Esophagus squamous epithelium (tissue), 5 donors: ENCODE measurements around the gene CFAP77. TPM values are rescaled to one million over a fixed set of nuclear protein-coding genes. Genes with fewer than 3 reads are reported as not detected.

Source experiments
- DNase-seq: peaks from one replicate; lab custom pipeline; 2025; lab: John Stamatoyannopoulos, UW
- H3K27ac ChIP-seq, 4 donors: fragments of 200-600 bp; sonication (generic); one replicate each; pipeline ENCODE4 v1.5.1; 2016 to 2019; ENCODE audit warnings: mild to moderate bottlenecking in 1 of 4
- H3K27me3 ChIP-seq, 4 donors: fragments of 200-600 bp; sonication (generic); 1 replicate in 3 of 4; 2 replicates in 1 of 4; pipeline versions ENCODE4 v1.5.1 to v1.6.0; 2017 to 2021; ENCODE audit warnings: antibody characterized with exemption in 1 of 4
- H3K36me3 ChIP-seq, 3 donors: fragments of 200-600 bp; sonication (generic); one replicate each; pipeline ENCODE4 v1.5.1; 2016 to 2019
- H3K4me1 ChIP-seq, 3 donors: fragments of 200-600 bp; sonication (generic); one replicate each; pipeline ENCODE4 v1.5.1; 2017 to 2019
- H3K4me3 ChIP-seq, 4 donors: fragments of 200-600 bp; sonication (generic); 1 replicate in 3 of 4; 2 replicates in 1 of 4; pipeline ENCODE4 v1.5.1; 2016 to 2019; ENCODE audit warnings: mild to moderate bottlenecking in 2 of 4, moderate library complexity in 1 of 4
- H3K9me3 ChIP-seq, 3 donors: fragments of 200-600 bp; sonication (generic); one replicate each; pipeline ENCODE4 v1.5.1; 2016 to 2019
- CTCF ChIP-seq, 6 experiments: fragments of 450-650 bp in 4 of 6; fragments of 200-600 bp in 2 of 6; sonication (generic) in 2 of 6; IDR thresholded peaks; one replicate each; pipeline ENCODE4 v1.5.1; 2016 to 2019; ENCODE audit warnings: antibody characterized with exemption in 6 of 6, mild to moderate bottlenecking in 4 of 6, moderate library complexity in 4 of 6
- POLR2A ChIP-seq, 4 donors: fragments of 450-650 bp; IDR thresholded peaks; one replicate each; pipeline ENCODE4 v1.6.1; 2017; ENCODE audit warnings: antibody characterized with exemption in 4 of 4, mild to moderate bottlenecking in 4 of 4, moderate library complexity in 3 of 4
- WGBS, 2 donors: methylation state at CpG; one replicate each; pipeline ENCODE4 v1.1.5; 2018; 5-methylcytosine and 5-hydroxymethylcytosine counted together
- intact Hi-C: fragments of 100-400 bp; cut with DNase I; formaldehyde crosslinking; loops from one replicate; pipeline ENCODE4 v1.15.0; 2022
- total RNA-seq, 4 donors: library from RNA; depleted of rRNA; stranded (reverse); fragments of >200 nt; gene quantifications; one replicate each; pipeline ENCODE4 v1.1.0, GENCODE V29; 2016
- donor health status: DM: yes; HTN: yes; CAD: no.

CFAP77 gene
- total RNA-seq, 4 donors from 2014 or later: not detected

DNA sequence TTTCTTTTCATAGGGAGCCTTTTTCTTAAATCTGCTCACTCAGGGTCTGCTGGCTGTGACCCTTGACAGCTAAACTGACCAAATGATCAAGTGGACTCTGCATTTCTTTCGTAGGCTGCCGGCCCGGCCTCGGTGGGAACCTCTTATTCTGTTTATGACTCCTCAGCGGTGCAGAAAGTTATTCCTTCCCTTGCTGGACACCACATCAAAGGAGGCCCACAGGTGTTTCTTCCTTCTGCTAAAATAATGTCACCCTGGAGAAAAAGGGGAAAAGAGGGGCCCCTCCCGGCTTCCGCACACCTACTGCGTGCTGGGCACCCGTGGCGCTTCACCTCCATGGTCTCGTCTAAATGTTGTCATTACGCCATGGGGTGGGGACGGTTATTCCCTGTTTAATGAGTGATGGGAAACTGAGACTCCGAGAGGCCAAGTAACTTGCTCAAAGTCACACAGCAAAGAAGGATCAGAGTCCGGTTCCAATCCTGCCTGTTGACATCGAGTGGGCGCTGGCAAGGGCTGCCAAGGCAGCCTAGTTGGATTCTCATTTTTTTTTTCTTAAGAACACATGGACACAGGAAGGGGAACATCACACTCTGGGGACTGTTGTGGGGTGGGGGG is 72.3 kb downstream of the CFAP77 start:
- 60 to 71% methylated on average over 13 to 14 of the region's 17 CpGs for WGBS, 2 donors

DNA sequence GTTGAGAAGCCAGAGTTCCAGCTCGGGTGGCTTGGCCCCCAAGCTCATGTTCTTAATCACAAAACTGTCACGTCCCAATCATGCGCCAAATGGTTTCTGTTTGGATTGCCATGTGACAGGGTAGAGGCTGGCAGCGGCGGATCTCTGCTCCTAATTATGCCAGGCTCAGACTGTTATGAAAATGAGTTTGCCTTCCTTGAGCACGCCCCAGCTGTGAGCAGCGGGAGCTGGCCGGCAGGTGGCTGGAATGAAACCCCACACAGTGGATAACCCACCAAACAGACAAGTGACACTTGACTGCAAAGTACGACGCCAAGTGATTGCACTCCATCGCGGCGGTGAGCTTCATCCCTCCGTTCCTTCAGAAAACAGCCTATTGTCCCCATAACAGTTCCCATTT is 75.4 kb downstream of the CFAP77 start:
- Histone ChIP-seq H3K4me3 (no peak overlapping the region), H3K27ac (no peak overlapping the region), H3K27me3 (peaks cover 0 to 93% (median 6%) of the 10 kb centered on the region in 4 donors), H3K4me1 (no peaks in the 10 kb centered on the region), H3K9me3 (no peaks in the 10 kb centered on the region), H3K36me3 (no peaks in the 10 kb centered on the region)
- WGBS, 2 donors: 77% methylated on average over 11 of the region's 14 CpGs
- intact Hi-C loops: no loop called here
- no peak for TF ChIP-seq POLR2A (IDR thresholded peaks at IDR 0.05)
- TF ChIP-seq CTCF (IDR thresholded peaks at IDR 0.05): no peak
- DNase-seq: no peak

More for the DNA sequence above, 72.3 kb downstream of the CFAP77 start:
- intact Hi-C loops: no loop called here
- H3K4me1 ChIP-seq: no peaks in the 10 kb centered on the region
- H3K36me3 ChIP-seq: no peaks in the 10 kb centered on the region
- no peaks in the 10 kb centered on the region for H3K9me3 ChIP-seq
- no peak for DNase-seq
- H3K27me3 ChIP-seq: peaks cover 0 to 90% (median 3%) of the 10 kb centered on the region in 4 donors
- H3K4me3 ChIP-seq: no peak overlapping the region
- no peak for TF ChIP-seq CTCF (IDR thresholded peaks at IDR 0.05)
- no peak for TF ChIP-seq POLR2A (IDR thresholded peaks at IDR 0.05)
- H3K27ac ChIP-seq: no peak overlapping the region

GRCh38 chr9:132486706-132487350 is 76.8 kb downstream of the CFAP77 start:
- Histone ChIP-seq H3K4me1 (no peaks in the 10 kb centered on the region), H3K9me3 (no peaks in the 10 kb centered on the region), H3K4me3 (no peak overlapping the region), H3K36me3 (no peaks in the 10 kb centered on the region), H3K27me3 (peaks cover 0 to 94% (median 6%) of the 10 kb centered on the region in 4 donors), H3K27ac (no peak overlapping the region)
- 59% methylated on average over 16 to 19 of the region's 32 CpGs for WGBS, 2 donors
- no peak for DNase-seq
- TF ChIP-seq POLR2A (IDR thresholded peaks at IDR 0.05): no peak
- no peak for TF ChIP-seq CTCF (IDR thresholded peaks at IDR 0.05)
- intact Hi-C loops: no loop called here

GRCh38 chr9:132487351-132487791 is 77.4 kb downstream of the CFAP77 start:
- H3K4me3 ChIP-seq: no peak overlapping the region
- no peak overlapping the region for H3K27ac ChIP-seq
- TF ChIP-seq CTCF (IDR thresholded peaks at IDR 0.05) (no peak), POLR2A (IDR thresholded peaks at IDR 0.05) (no peak)
- no peaks in the 10 kb centered on the region for H3K9me3 ChIP-seq
- H3K36me3 ChIP-seq: no peaks in the 10 kb centered on the region
- no peaks in the 10 kb centered on the region for H3K4me1 ChIP-seq
- 64 to 70% methylated on average over 7 of the region's 7 CpGs for WGBS, 2 donors
- intact Hi-C loops: no loop called here
- DNase-seq: no peak
- H3K27me3 ChIP-seq: peaks cover 0 to 96% (median 6%) of the 10 kb centered on the region in 4 donors

GRCh38 chr9:132487980-132488535 is 78.0 kb downstream of the CFAP77 start:
- no peak for DNase-seq
- no peak overlapping the region for H3K4me3 ChIP-seq
- no peaks in the 10 kb centered on the region for H3K4me1 ChIP-seq
- no peaks in the 10 kb centered on the region for H3K36me3 ChIP-seq
- peaks cover 0 to 95% (median 6%) of the 10 kb centered on the region in 4 donors for H3K27me3 ChIP-seq
- WGBS, 2 donors: 25 to 35% methylated on average over 7 of the region's 7 CpGs
- intact Hi-C loops: no loop called here
- H3K27ac ChIP-seq: no peak overlapping the region
- no peak for TF ChIP-seq POLR2A (IDR thresholded peaks at IDR 0.05)
- no peak for TF ChIP-seq CTCF (IDR thresholded peaks at IDR 0.05)
- no peaks in the 10 kb centered on the region for H3K9me3 ChIP-seq
